Measurements from ENCODE around the gene IL1RAPL2.

- no peak for TF ChIP-seq ZNF518A (tag by site-specific recombination; conservative IDR thresholded peaks at IDR 0.05; ENCODE audit: low read depth)
- TF ChIP-seq CTCF (tag by site-specific recombination; IDR thresholded peaks at IDR 0.05) = no peak
- no peak for TF ChIP-seq ZBTB8A (tag by site-specific recombination; IDR thresholded peaks at IDR 0.05)
- TF ChIP-seq ZNF175 (tag by site-specific recombination; IDR thresholded peaks at IDR 0.05) = no peak
- TF ChIP-seq PRDM1 (tag by site-specific recombination; IDR thresholded peaks at IDR 0.05) = no peak
- TF ChIP-seq PATZ1 (tag by site-specific recombination; IDR thresholded peaks at IDR 0.05) = no peak
- no peak for TF ChIP-seq ZNF274 (IDR thresholded peaks at IDR 0.05; ENCODE audit: low read length)
- TF ChIP-seq ZNF274 (tag by site-specific recombination; IDR thresholded peaks at IDR 0.05; ENCODE audit: borderline replicate concordance) = no peak
- TF ChIP-seq ZNF148 (tag by site-specific recombination; IDR thresholded peaks at IDR 0.05; ENCODE audit: borderline replicate concordance) = no peak
- TF ChIP-seq BCL11B (tag by site-specific recombination; IDR thresholded peaks at IDR 0.05; ENCODE audit: low read depth) = no peak
Observed at GRCh38 chrX:105759598-105759997, 1193.6 kb downstream of the IL1RAPL2 start.

Measured in HEK293 (cell line).